HepG2 (cell line): ENCODE measurements around the gene ACBD6. TPM values are rescaled to one million over a fixed set of nuclear protein-coding genes. Genes with fewer than 3 reads are reported as not detected.

Experiments
- ATAC-seq: fragments of 200-7000 bp; cut with Tn5 transposase; 3 replicates; pipeline ENCODE4 v1.9.1; 2020; ENCODE audit warnings: mild to moderate bottlenecking, moderate library complexity
- BruUV-seq: library from RNA; stranded (reverse); fragments of 400-500 nt; replicated peaks from 2 replicates; lab custom pipeline; 2021; lab: Mats Ljungman, UMichigan
- CTCF ChIA-PET: fragments of 300-600 bp; formaldehyde crosslinking; extraction: SDS; loops from one replicate; lab custom pipeline; 2021; ENCODE audit warnings: low total read pairs, inconsistent platforms, low intra/inter-chr PET ratio; lab: Yijun Ruan, JAX
- POLR2A ChIA-PET: fragments of 350-600 bp; sonication (Branson Sonifier 250); formaldehyde crosslinking; loops from one replicate; lab custom pipeline; 2020; ENCODE audit warnings: antibody characterized with exemption, inconsistent platforms; lab: Yijun Ruan, JAX
- DNase-seq: peaks from one replicate; pipeline ENCODE4 v3.0.0-alpha.2; 2015; ENCODE audit warnings: low spot score
- FAIRE-seq: peaks from 3 replicates; lab custom pipeline; 2011; peaks lifted over from hg19 to GRCh38; lab: Jason Lieb, UNC
- H2AFZ ChIP-seq: one replicate; pipeline ENCODE4 v1.6.1; 2011; ENCODE audit warnings: low read length, inconsistent platforms
- H3K27ac ChIP-seq: fragments of 300-600 bp; 3 replicates; pipeline ENCODE4 v1.8.0; 2011; ENCODE audit warnings: mixed run types, mild to moderate bottlenecking, mixed read lengths, low read length, inconsistent platforms; ENCODE audit not compliant: insufficient read depth; ENCODE audit errors: extremely low read length
- H3K27me3 ChIP-seq, 2 experiments: fragments of 200-600 bp in 1 of 2; 2 replicates in 1 of 2; 3 replicates in 1 of 2; pipeline versions ENCODE4 v1.6.0 to v1.8.0; 2011; ENCODE audit warnings: low read length in 2 of 2, mild to moderate bottlenecking in 2 of 2, moderate library complexity in 2 of 2, inconsistent platforms in 1 of 2; ENCODE audit not compliant: insufficient read depth in 2 of 2, control insufficient read depth in 1 of 2
- H3K36me3 ChIP-seq, 2 experiments: fragments of 200-600 bp in 1 of 2; replicated peaks in 1 of 2; 2 replicates in 1 of 2; 3 replicates in 1 of 2; pipeline versions ENCODE4 v1.5.1 to v1.8.0; 2011; ENCODE audit warnings: low read length in 2 of 2, inconsistent platforms in 1 of 2; ENCODE audit not compliant: insufficient read depth in 2 of 2, control insufficient read depth in 1 of 2
- H3K4me1 ChIP-seq: 2 replicates; pipeline ENCODE4 v1.5.1; 2012; ENCODE audit warnings: low read length, inconsistent platforms; ENCODE audit not compliant: insufficient read depth
- H3K4me2 ChIP-seq: 2 replicates; pipeline ENCODE4 v1.6.0; 2011; ENCODE audit warnings: low read depth, low read length, inconsistent platforms
- H3K4me3 ChIP-seq, 3 experiments: fragments of 200-600 bp in 1 of 3; sonication (generic), shearing (Covaris generic) in 1 of 3; replicated peaks in 1 of 3; 2 replicates each; pipeline ENCODE4 v1.5.1; 2011 to 2016; ENCODE audit warnings: low read length in 3 of 3, inconsistent platforms in 2 of 3, low read depth in 2 of 3, mild to moderate bottlenecking in 2 of 3, control low read depth in 1 of 3, mixed read lengths in 1 of 3; ENCODE audit not compliant: insufficient read depth in 1 of 3
- H3K79me2 ChIP-seq: one replicate; pipeline ENCODE4 v1.6.1; 2011; ENCODE audit warnings: low read length, inconsistent platforms; ENCODE audit not compliant: insufficient read depth
- H3K9ac ChIP-seq: 2 replicates; pipeline ENCODE4 v1.6.0; 2011; ENCODE audit warnings: mild to moderate bottlenecking, low read depth, low read length, inconsistent platforms; ENCODE audit not compliant: insufficient read depth
- H3K9me3 ChIP-seq: 2 replicates; pipeline ENCODE4 v1.5.1; 2012; ENCODE audit warnings: mild to moderate bottlenecking, low read length
- H4K20me1 ChIP-seq: 2 replicates; pipeline ENCODE4 v1.6.0; 2011; ENCODE audit warnings: inconsistent platforms, mild to moderate bottlenecking, low read length, moderate library complexity; ENCODE audit not compliant: insufficient read depth
- BRD4 ChIP-seq: sonication (generic); formaldehyde crosslinking; IDR thresholded peaks from 2 replicates; pipeline ENCODE4 v1.4.0; 2020; ENCODE audit warnings: missing genetic modification reagents
- GPN1 ChIP-seq: sonication (generic); formaldehyde crosslinking; IDR thresholded peaks from 2 replicates; pipeline ENCODE4 v1.5.1; 2020; ENCODE audit warnings: missing genetic modification reagents, borderline replicate concordance
- HES4 ChIP-seq: sonication (generic); formaldehyde crosslinking; IDR thresholded peaks from 2 replicates; pipeline ENCODE4 v1.9.0; 2021; ENCODE audit warnings: mild to moderate bottlenecking, missing genetic modification reagents, borderline replicate concordance
- NR1H2 ChIP-seq: sonication (generic); formaldehyde crosslinking; IDR thresholded peaks from 2 replicates; pipeline ENCODE4 v1.8.1; 2022; ENCODE audit warnings: low read depth, missing genetic modification reagents, borderline replicate concordance
- NR2C2 ChIP-seq: sonication (generic); formaldehyde crosslinking; IDR thresholded peaks from 2 replicates; pipeline ENCODE4 v1.4.0; 2020; ENCODE audit warnings: missing genetic modification reagents, mild to moderate bottlenecking, moderate library complexity, borderline replicate concordance
- PHF21A ChIP-seq: sonication (generic); formaldehyde crosslinking; IDR thresholded peaks from 2 replicates; pipeline ENCODE4 v1.5.0; 2020; ENCODE audit warnings: mild to moderate bottlenecking, missing genetic modification reagents
- PRDM10 ChIP-seq: sonication (generic); formaldehyde crosslinking; IDR thresholded peaks from 2 replicates; pipeline ENCODE4 v1.4.0; 2020; ENCODE audit warnings: low read depth, missing genetic modification reagents
- TBL1XR1 ChIP-seq: fragments of 150-350 bp; IDR thresholded peaks from 2 replicates; pipeline ENCODE4 v1.6.1; 2014; ENCODE audit warnings: borderline replicate concordance, low read length; ENCODE audit not compliant: partially characterized antibody
- THAP7 ChIP-seq: sonication (generic); formaldehyde crosslinking; IDR thresholded peaks from 2 replicates; pipeline ENCODE4 v1.8.1; 2023; ENCODE audit warnings: mild to moderate bottlenecking, missing genetic modification reagents
- ZFP62 ChIP-seq: sonication (generic); formaldehyde crosslinking; IDR thresholded peaks from 2 replicates; pipeline ENCODE4 v1.4.0; 2020; ENCODE audit warnings: missing genetic modification reagents
- ZNF101 ChIP-seq: sonication (generic); formaldehyde crosslinking; IDR thresholded peaks from 2 replicates; pipeline ENCODE4 v1.4.0; 2020; ENCODE audit warnings: mild to moderate bottlenecking, low read depth, missing genetic modification reagents, borderline replicate concordance
- ZNF513 ChIP-seq: sonication (generic); formaldehyde crosslinking; conservative IDR thresholded peaks from 2 replicates; pipeline ENCODE4 v1.5.0; 2020; ENCODE audit warnings: missing genetic modification reagents
- ZNF569 ChIP-seq: sonication (generic); formaldehyde crosslinking; IDR thresholded peaks from 2 replicates; pipeline ENCODE4 v1.5.0; 2020; ENCODE audit warnings: mild to moderate bottlenecking, missing genetic modification reagents, moderate library complexity, borderline replicate concordance
- ZNF670 ChIP-seq: sonication (generic); formaldehyde crosslinking; IDR thresholded peaks from 2 replicates; pipeline ENCODE4 v1.8.0; 2022; ENCODE audit warnings: mild to moderate bottlenecking, missing genetic modification reagents, borderline replicate concordance
- ZNF713 ChIP-seq: sonication (generic); formaldehyde crosslinking; IDR thresholded peaks from 2 replicates; pipeline ENCODE4 v1.4.0; 2020; ENCODE audit warnings: mild to moderate bottlenecking, missing genetic modification reagents
- ZNF800 ChIP-seq: sonication (generic); formaldehyde crosslinking; IDR thresholded peaks from 2 replicates; pipeline ENCODE4 v1.4.0; 2020; ENCODE audit warnings: missing genetic modification reagents
- WGBS: methylation state at CpG from one replicate; pipeline ENCODE4 v1.1.6; 2017; ENCODE audit warnings: low lambda C conversion rate; 5-methylcytosine and 5-hydroxymethylcytosine counted together
- in situ Hi-C: cut with HindIII; loops from 2 replicates; pipeline ENCODE4 v1.10.0; 2017; ENCODE audit warnings: low pct_unique_long_range_greater_than_20kb; ENCODE audit not compliant: extremely low pct_ligation_motif_present
- intact Hi-C: fragments of 100-400 bp; cut with micrococcal nuclease; formaldehyde crosslinking; loops from one replicate; pipeline ENCODE4 v1.10.0; 2022; ENCODE audit not compliant: unreplicated experiment
- polyA plus RNA-seq, 8 experiments: library from polyadenylated mRNA; depleted of rRNA in 3 of 8; stranded (reverse) in 7 of 8; unstranded in 1 of 8; fragments of >200 nt; fragmentation: Illumina TruSeq in 4 of 8; extraction: Trizol in 4 of 8; gene quantifications; 2 replicates each; pipeline versions ENCODE4 v1.2.1 to v1.2.3, GENCODE V29; 2011 to 2016; ENCODE audit warnings: low read depth in 4 of 8, missing spikeins in 1 of 8, mixed read lengths in 1 of 8; ENCODE audit not compliant: insufficient read depth in 1 of 8
- total RNA-seq, 5 experiments: library from RNA; depleted of rRNA; stranded (reverse); fragments of >200 nt; fragmentation: Illumina TruSeq; extraction: Trizol; gene quantifications; 2 replicates each; pipeline ENCODE4 v1.2.3, GENCODE V29; 2016; ENCODE audit warnings: low read depth in 1 of 5

The ACBD6 gene
- total and polyA plus RNA-seq, 2 of the 13 experiments (the other 11 are each of a cell fraction or from before 2014, with no cell fraction given): 33.5 to 47.2 TPM

GRCh38 chr1:180360333-180361075 is 141.9 kb downstream of the ACBD6 start:
- no peak for ATAC-seq

More at GRCh38 chr1:180360333-180361075, 141.9 kb downstream of the ACBD6 start:
- H3K4me2 ChIP-seq: no peak overlapping the region
- H3K36me3 ChIP-seq: 0 out of 5 replicates have a peak, but pooled peaks cover 0 to 2% of the 10 kb centered on the region in 2 experiments
- 97% methylated on average over 3 of the region's 3 CpGs for WGBS
- BruUV-seq: no TSS peak
- in situ Hi-C loops: no loop called here
- intact Hi-C loops: no loop called here
- POLR2A ChIA-PET: no interaction called here
- H3K79me2 ChIP-seq: no peaks in the 10 kb centered on the region
- H3K9ac ChIP-seq: no peak overlapping the region
- H3K27me3 ChIP-seq: no peaks in the 10 kb centered on the region
- H3K4me1 ChIP-seq: peaks cover 8% of the 10 kb centered on the region
- TF ChIP-seq NR1H2: no peak
- TF ChIP-seq BRD4 (CRISPR knock-in tag): no peak
- TF ChIP-seq ZFP62 (CRISPR knock-in tag): no peak
- no peak for TF ChIP-seq TBL1XR1
- no peak for TF ChIP-seq ZNF670 (CRISPR knock-in tag)
- no peak for TF ChIP-seq PHF21A (CRISPR knock-in tag)
- no peak for TF ChIP-seq ZNF513
- no peak for TF ChIP-seq GPN1 (CRISPR knock-in tag)
- no peak for TF ChIP-seq ZNF101 (CRISPR knock-in tag)
- no peak for TF ChIP-seq THAP7 (CRISPR knock-in tag)
- TF ChIP-seq ZNF713 (CRISPR knock-in tag): no peak
- TF ChIP-seq HES4 (CRISPR knock-in tag): no peak
- TF ChIP-seq ZNF800 (CRISPR knock-in tag): no peak
- no peak for TF ChIP-seq ZNF569 (CRISPR knock-in tag)
- TF ChIP-seq NR2C2 (CRISPR knock-in tag): no peak
- no peak for TF ChIP-seq PRDM10 (CRISPR knock-in tag)
- FAIRE-seq: no peak
- H4K20me1 ChIP-seq: 0 out of 2 replicates have a peak, but pooled peaks cover 1% of the 10 kb centered on the region
- H3K27ac ChIP-seq: no peak overlapping the region
- no peak overlapping the region for H3K4me3 ChIP-seq
- H2AFZ ChIP-seq: no peak overlapping the region
- H3K9me3 ChIP-seq: no peaks in the 10 kb centered on the region
- CTCF ChIA-PET: no interaction called here
- DNase-seq: no peak
